T-cell (primary cell): ENCODE results near the gene CSGALNACT2. TPM values are rescaled to one million over a fixed set of nuclear protein-coding genes. Genes with fewer than 3 reads are reported as not detected.

Experiments
- ATAC-seq, 4 experiments: fragments of 200-7000 bp in 3 of 4; fragments of 150-1000 bp in 1 of 4; cut with Tn5 transposase; replicated peaks in 1 of 4; 1 replicate in 3 of 4; 2 replicates in 1 of 4; pipeline ENCODE4 v1.10.0; 2021; ENCODE audit warnings: moderate library complexity in 3 of 4, mild to moderate bottlenecking in 2 of 4, moderate number of reproducible peaks in 1 of 4
- CTCF ChIA-PET, 2 donors: fragments of 300-600 bp; sonication (Branson Sonifier 250); formaldehyde crosslinking; loops; one replicate each; lab custom pipeline; 2022; ENCODE audit warnings: antibody characterized with exemption in 2 of 2; lab: Charles Lee
- POLR2A ChIA-PET, 2 donors: fragments of 300-600 bp; sonication (Branson Sonifier 250); formaldehyde crosslinking; loops; one replicate each; lab custom pipeline; 2022; ENCODE audit warnings: antibody characterized with exemption in 2 of 2; lab: Charles Lee
- DNase-seq, 35 experiments: peaks; one replicate each; pipeline versions ENCODE4 v3.0.0 to v3.0.0-alpha.2; 2013 to 2023
- H3K27ac ChIP-seq: one replicate; pipeline ENCODE4 v1.5.1; 2013; ENCODE audit warnings: low read length
- H3K27me3 ChIP-seq, 2 experiments: replicated peaks in 1 of 2; 1 replicate in 1 of 2; 2 replicates in 1 of 2; pipeline versions ENCODE4 v1.6.1 to v1.7.0; 2013; ENCODE audit warnings: low read length in 1 of 2, mixed read lengths in 1 of 2; ENCODE audit not compliant: control insufficient read depth in 2 of 2, insufficient read depth in 2 of 2; ENCODE audit errors: extremely low read depth in 1 of 2
- H3K36me3 ChIP-seq, 2 donors: 1 replicate in 1 of 2; 2 replicates in 1 of 2; pipeline versions ENCODE4 v1.6.1 to v1.7.0; 2013; ENCODE audit warnings: low read length in 1 of 2; ENCODE audit not compliant: control insufficient read depth in 2 of 2, insufficient read depth in 1 of 2; ENCODE audit errors: extremely low read depth in 1 of 2
- H3K4me1 ChIP-seq, 2 experiments: 1 replicate in 1 of 2; 2 replicates in 1 of 2; pipeline versions ENCODE4 v1.6.1 to v1.7.0; 2013; ENCODE audit warnings: low read length in 2 of 2, mixed read lengths in 1 of 2; ENCODE audit not compliant: insufficient read depth in 2 of 2, control insufficient read depth in 1 of 2; ENCODE audit errors: extremely low read depth in 1 of 2
- H3K4me3 ChIP-seq, 2 donors: 1 replicate in 1 of 2; 2 replicates in 1 of 2; pipeline versions ENCODE4 v1.5.1 to v1.7.0; 2013; ENCODE audit warnings: mild to moderate bottlenecking in 2 of 2, low read length in 1 of 2, moderate library complexity in 1 of 2; ENCODE audit not compliant: control insufficient read depth in 1 of 2; ENCODE audit errors: extremely low read depth in 1 of 2
- H3K9me3 ChIP-seq: 2 replicates; pipeline ENCODE4 v1.7.0; 2013
- H3K27ac Mint-ChIP-seq, 2 donors: one replicate each; pipeline ENCODE4 v1.8.0; 2020 to 2021; ENCODE audit warnings: mild to moderate bottlenecking in 2 of 2, mixed read lengths in 2 of 2
- H3K27me3 Mint-ChIP-seq, 2 donors: one replicate each; pipeline ENCODE4 v1.8.0; 2021 to 2022; ENCODE audit warnings: mixed read lengths in 2 of 2
- H3K36me3 Mint-ChIP-seq: one replicate; pipeline ENCODE4 v1.8.0; 2021; ENCODE audit warnings: mixed read lengths
- H3K4me1 Mint-ChIP-seq, 3 donors: one replicate each; pipeline ENCODE4 v1.8.0; 2020 to 2022; ENCODE audit warnings: mixed read lengths in 3 of 3, mild to moderate bottlenecking in 1 of 3
- H3K4me3 Mint-ChIP-seq, 3 donors: one replicate each; pipeline ENCODE4 v1.8.0; 2020 to 2022; ENCODE audit warnings: mild to moderate bottlenecking in 3 of 3, mixed read lengths in 3 of 3, moderate library complexity in 3 of 3
- H3K9me3 Mint-ChIP-seq, 3 donors: one replicate each; pipeline ENCODE4 v1.8.0; 2020 to 2022; ENCODE audit warnings: mixed read lengths in 3 of 3
- WGBS: methylation state at CpG from one replicate; pipeline ENCODE4 v1.1.5; 2013; ENCODE audit warnings: missing lambda C conversion rate; ENCODE audit not compliant: insufficient coverage; 5-methylcytosine and 5-hydroxymethylcytosine counted together
- total RNA-seq, 35 experiments: library from RNA in 6 of 35; stranded (reverse) in 6 of 35; fragments of 120-200 nt in 1 of 35; gene quantifications; one replicate each; pipeline versions ENCODE4 v1.2.1 to v1.2.4 and lab custom pipeline; 2013 to 2026

CSGALNACT2 gene
- total RNA-seq, 5 donors from 2014 or later (not counting 1 experiment from before 2014, with no cell fraction given), result 36.5 to 46.1 (median 41.9) TPM

GRCh38 chr10:43131256-43131655 is 7.0 kb upstream of the CSGALNACT2 start:
- no peak overlapping the region for H3K4me3 ChIP-seq
- DNase-seq, result no peak
- Mint-ChIP-seq H3K27me3 (no peaks in the 10 kb centered on the region), H3K27ac (no peak overlapping the region), H3K36me3 (no peaks in the 10 kb centered on the region), H3K4me1 (peaks cover 10 to 30% (median 17%) of the 10 kb centered on the region in 3 donors), H3K9me3 (no peaks in the 10 kb centered on the region), H3K4me3 (no peak overlapping the region)
- no peak for ATAC-seq
- CTCF ChIA-PET, result no interaction called here
- no peak overlapping the region for H3K27ac ChIP-seq
- H3K4me1 ChIP-seq, result peaks cover 0 to 12% of the 10 kb centered on the region in 2 experiments
- H3K9me3 ChIP-seq, result no peaks in the 10 kb centered on the region
- no peaks in the 10 kb centered on the region for H3K36me3 ChIP-seq
- POLR2A ChIA-PET, result no interaction called here
- WGBS, result 89% methylated on average over 5 of the region's 11 CpGs
- peaks cover 0 to 6% of the 10 kb centered on the region in 2 experiments for H3K27me3 ChIP-seq

- Histone ChIP-seq H3K9me3 (no peaks in the 10 kb centered on the region), H3K4me1 (peaks cover 0 to 10% of the 10 kb centered on the region in 2 experiments), H3K36me3 (no peaks in the 10 kb centered on the region), H3K4me3 (no peak overlapping the region), H3K27ac (no peak overlapping the region), H3K27me3 (peaks cover 0 to 5% of the 10 kb centered on the region in 2 experiments)
- DNase-seq (no peak), ATAC-seq (no peak)
- Mint-ChIP-seq H3K36me3 (no peaks in the 10 kb centered on the region), H3K4me1 (peaks cover 14 to 31% (median 19%) of the 10 kb centered on the region in 3 donors), H3K27me3 (no peaks in the 10 kb centered on the region), H3K27ac (no peak overlapping the region), H3K4me3 (no peak overlapping the region), H3K9me3 (no peaks in the 10 kb centered on the region)
- POLR2A ChIA-PET, result no interaction called here
- CTCF ChIA-PET, result no interaction called here
- WGBS, result 93% methylated on average over 5 of the region's 6 CpGs
Measured at GRCh38 chr10:43131906-43132305, 6.3 kb upstream of the CSGALNACT2 start.

- Mint-ChIP-seq H3K36me3 (no peaks in the 10 kb centered on the region), H3K4me3 (no peak overlapping the region), H3K4me1 (peaks cover 20 to 24% (median 21%) of the 10 kb centered on the region in 3 donors), H3K27me3 (no peaks in the 10 kb centered on the region), H3K9me3 (no peaks in the 10 kb centered on the region), H3K27ac (no peak overlapping the region)
- ATAC-seq, result no peak
- no peak overlapping the region for H3K4me3 ChIP-seq
- POLR2A ChIA-PET, result no interaction called here
- H3K36me3 ChIP-seq, result no peaks in the 10 kb centered on the region
- 75% methylated on average over 1 of the region's 3 CpGs for WGBS
- CTCF ChIA-PET, result no interaction called here
- H3K9me3 ChIP-seq, result no peaks in the 10 kb centered on the region
- peaks cover 0 to 5% of the 10 kb centered on the region in 2 experiments for H3K27me3 ChIP-seq
- no peak overlapping the region for H3K27ac ChIP-seq
- no peak for DNase-seq
- peaks cover 4 to 16% of the 10 kb centered on the region in 2 experiments for H3K4me1 ChIP-seq
Measured at GRCh38 chr10:43132867-43133787, 5.1 kb upstream of the CSGALNACT2 start.

- no peaks in the 10 kb centered on the region for H3K36me3 Mint-ChIP-seq
- CTCF ChIA-PET, result interaction anchor here in 1 of 2 donors (0.6 to 1.1 kb wide), 2 partner anchors 70 to 334 kb away, joined by 4 read pairs; no protein-coding TSS in a partner anchor
- H3K9me3 ChIP-seq, result no peaks in the 10 kb centered on the region
- POLR2A ChIA-PET, result no interaction called here
- no peak overlapping the region for H3K4me3 Mint-ChIP-seq
- no peaks in the 10 kb centered on the region for H3K27me3 ChIP-seq
- H3K9me3 Mint-ChIP-seq, result no peaks in the 10 kb centered on the region
- H3K4me1 Mint-ChIP-seq, result peaks cover 20 to 28% (median 25%) of the 10 kb centered on the region in 3 donors
- DNase-seq (no peak), ATAC-seq (no peak)
- no peak overlapping the region for H3K27ac Mint-ChIP-seq
- no peaks in the 10 kb centered on the region for H3K36me3 ChIP-seq
- H3K27ac ChIP-seq, result no peak overlapping the region
- 92% methylated on average over 2 of the region's 5 CpGs for WGBS
- no peak overlapping the region for H3K4me3 ChIP-seq
- H3K27me3 Mint-ChIP-seq, result no peaks in the 10 kb centered on the region
- H3K4me1 ChIP-seq, result peaks cover 6 to 10% of the 10 kb centered on the region in 2 experiments
Measured at GRCh38 chr10:43134126-43134905, 3.9 kb upstream of the CSGALNACT2 start.

- peak overlapping the region in 1 of 3 donors; percentile 92 for H3K4me3 Mint-ChIP-seq
- no peaks in the 10 kb centered on the region for H3K27me3 Mint-ChIP-seq
- no peaks in the 10 kb centered on the region for H3K9me3 ChIP-seq
- H3K27ac ChIP-seq, result no peak overlapping the region
- H3K27me3 ChIP-seq, result no peaks in the 10 kb centered on the region
- no peak overlapping the region for H3K4me3 ChIP-seq
- H3K4me1 Mint-ChIP-seq, result peaks cover 24 to 35% (median 30%) of the 10 kb centered on the region in 3 donors
- DNase-seq, result no peak
- WGBS, result 100% methylated on average over 4 of the region's 5 CpGs
- ChIA-PET CTCF (no interaction called here), POLR2A (no interaction called here)
- peaks cover 11 to 16% of the 10 kb centered on the region in 2 experiments for H3K4me1 ChIP-seq
- no peaks in the 10 kb centered on the region for H3K9me3 Mint-ChIP-seq
- ATAC-seq, result no peak
- no peaks in the 10 kb centered on the region for H3K36me3 Mint-ChIP-seq
- no peak overlapping the region for H3K27ac Mint-ChIP-seq
- H3K36me3 ChIP-seq, result no peaks in the 10 kb centered on the region
Measured at GRCh38 chr10:43135064-43135463, 3.2 kb upstream of the CSGALNACT2 start.

- CTCF ChIA-PET, result no interaction called here
- H3K36me3 ChIP-seq, result no peaks in the 10 kb centered on the region
- H3K27ac ChIP-seq, result no peak overlapping the region
- Mint-ChIP-seq H3K4me1 (peaks cover 29 to 41% (median 36%) of the 10 kb centered on the region in 3 donors), H3K9me3 (no peaks in the 10 kb centered on the region), H3K36me3 (peaks cover 2% of the 10 kb centered on the region), H3K27ac (peak overlapping the region; percentile 11 to 21), H3K4me3 (peak overlapping the region; percentile 2 to 92 (median 90)), H3K27me3 (no peaks in the 10 kb centered on the region)
- peaks cover 15 to 17% of the 10 kb centered on the region in 2 experiments for H3K4me1 ChIP-seq
- no peak for DNase-seq
- no peak for ATAC-seq
- no peaks in the 10 kb centered on the region for H3K27me3 ChIP-seq
- no peaks in the 10 kb centered on the region for H3K9me3 ChIP-seq
- POLR2A ChIA-PET, result interaction anchor here (0.5 to 0.6 kb wide), 3 partner anchors 11 to 187 kb away, joined by 4 read pairs; no protein-coding TSS in a partner anchor
- no peak overlapping the region for H3K4me3 ChIP-seq
- no CpG with 5 or more reads among the region's 2 CpGs for WGBS
Measured at GRCh38 chr10:43135656-43136055, 2.6 kb upstream of the CSGALNACT2 start.
